Measurements from ENCODE around the gene KCNK10.

- no peak for TF ChIP-seq EP300 (IDR thresholded peaks at IDR 0.05)
- no peak for TF ChIP-seq POLR2AphosphoS5 (IDR thresholded peaks at IDR 0.05)
Observed at GRCh38 chr14:88225721-88226120, 97.3 kb downstream of the KCNK10 start.
